Measurements from ENCODE around the gene SLC45A3.

DNA sequence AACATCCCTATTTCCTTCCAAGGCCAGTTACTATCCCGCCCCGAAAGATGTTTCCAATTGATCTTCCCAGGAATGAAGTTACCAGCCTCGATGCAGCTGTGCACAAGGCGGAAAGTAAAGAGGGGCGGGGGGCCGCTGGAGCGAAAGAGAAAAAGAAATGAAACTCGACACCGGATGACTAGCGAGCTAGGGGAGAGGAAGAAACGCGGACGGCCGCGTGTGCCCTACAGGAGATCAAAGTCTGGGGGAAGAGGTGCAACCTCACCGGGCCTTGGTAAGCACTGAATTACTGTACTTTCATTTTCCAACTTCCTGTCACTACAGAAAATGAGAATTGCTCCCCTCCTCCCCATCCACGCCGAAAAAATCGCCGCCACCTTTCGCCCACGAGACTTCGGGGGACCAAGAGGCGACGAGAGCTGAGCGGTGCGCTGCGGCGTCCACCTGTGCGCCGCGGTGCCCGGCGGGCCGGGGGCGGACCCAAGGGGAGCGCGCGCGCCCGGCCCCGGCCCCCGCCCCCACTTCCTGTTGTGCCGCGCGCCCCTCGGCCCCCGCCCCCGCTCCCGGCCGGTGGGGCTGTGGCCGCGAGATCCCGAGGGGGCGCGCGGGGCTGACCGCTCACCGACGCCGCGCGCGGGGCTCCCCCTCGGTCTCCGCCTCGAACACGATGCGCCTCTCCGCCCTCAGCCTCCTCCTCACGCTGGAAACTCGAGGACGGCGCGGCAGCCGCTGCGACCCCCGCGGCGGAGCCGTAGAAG is 49.1 kb downstream of the SLC45A3 start:
- TF ChIP-seq, protein P1, sequence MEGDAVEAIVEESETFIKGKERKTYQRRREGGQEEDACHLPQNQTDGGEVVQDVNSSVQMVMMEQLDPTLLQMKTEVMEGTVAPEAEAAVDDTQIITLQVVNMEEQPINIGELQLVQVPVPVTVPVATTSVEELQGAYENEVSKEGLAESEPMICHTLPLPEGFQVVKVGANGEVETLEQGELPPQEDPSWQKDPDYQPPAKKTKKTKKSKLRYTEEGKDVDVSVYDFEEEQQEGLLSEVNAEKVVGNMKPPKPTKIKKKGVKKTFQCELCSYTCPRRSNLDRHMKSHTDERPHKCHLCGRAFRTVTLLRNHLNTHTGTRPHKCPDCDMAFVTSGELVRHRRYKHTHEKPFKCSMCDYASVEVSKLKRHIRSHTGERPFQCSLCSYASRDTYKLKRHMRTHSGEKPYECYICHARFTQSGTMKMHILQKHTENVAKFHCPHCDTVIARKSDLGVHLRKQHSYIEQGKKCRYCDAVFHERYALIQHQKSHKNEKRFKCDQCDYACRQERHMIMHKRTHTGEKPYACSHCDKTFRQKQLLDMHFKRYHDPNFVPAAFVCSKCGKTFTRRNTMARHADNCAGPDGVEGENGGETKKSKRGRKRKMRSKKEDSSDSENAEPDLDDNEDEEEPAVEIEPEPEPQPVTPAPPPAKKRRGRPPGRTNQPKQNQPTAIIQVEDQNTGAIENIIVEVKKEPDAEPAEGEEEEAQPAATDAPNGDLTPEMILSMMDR (IDR thresholded peaks at IDR 0.05) = no peak
- no peak for TF ChIP-seq POLR2A (IDR thresholded peaks at IDR 0.05)
